ENCODE measurements around the gene MYO1C.

GRCh38 chr17:1442187-1442586 lies 50.3 kb downstream of the MYO1C start:
- TF ChIP-seq, protein P1, sequence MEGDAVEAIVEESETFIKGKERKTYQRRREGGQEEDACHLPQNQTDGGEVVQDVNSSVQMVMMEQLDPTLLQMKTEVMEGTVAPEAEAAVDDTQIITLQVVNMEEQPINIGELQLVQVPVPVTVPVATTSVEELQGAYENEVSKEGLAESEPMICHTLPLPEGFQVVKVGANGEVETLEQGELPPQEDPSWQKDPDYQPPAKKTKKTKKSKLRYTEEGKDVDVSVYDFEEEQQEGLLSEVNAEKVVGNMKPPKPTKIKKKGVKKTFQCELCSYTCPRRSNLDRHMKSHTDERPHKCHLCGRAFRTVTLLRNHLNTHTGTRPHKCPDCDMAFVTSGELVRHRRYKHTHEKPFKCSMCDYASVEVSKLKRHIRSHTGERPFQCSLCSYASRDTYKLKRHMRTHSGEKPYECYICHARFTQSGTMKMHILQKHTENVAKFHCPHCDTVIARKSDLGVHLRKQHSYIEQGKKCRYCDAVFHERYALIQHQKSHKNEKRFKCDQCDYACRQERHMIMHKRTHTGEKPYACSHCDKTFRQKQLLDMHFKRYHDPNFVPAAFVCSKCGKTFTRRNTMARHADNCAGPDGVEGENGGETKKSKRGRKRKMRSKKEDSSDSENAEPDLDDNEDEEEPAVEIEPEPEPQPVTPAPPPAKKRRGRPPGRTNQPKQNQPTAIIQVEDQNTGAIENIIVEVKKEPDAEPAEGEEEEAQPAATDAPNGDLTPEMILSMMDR (IDR thresholded peaks at IDR 0.05): no peak
- TF ChIP-seq POLR2A (IDR thresholded peaks at IDR 0.05) (no peak), POLR2AphosphoS5 (IDR thresholded peaks at IDR 0.05) (no peak)
